Fibroblast of the aortic adventitia (primary cell): ENCODE data around the gene SELENOS. TPM values are rescaled to one million over a fixed set of nuclear protein-coding genes. Genes with fewer than 3 reads are reported as not detected.
A peak's percentile ranks its signal among the peaks of the same experiment; 100 is the strongest.

Experiments
- DNase-seq: peaks from one replicate; pipeline ENCODE4 v3.0.0-alpha.2; 2010; ENCODE audit warnings: low read depth
- H3K4me3 ChIP-seq: 2 replicates; pipeline ENCODE4 v1.5.1; 2011; ENCODE audit warnings: low read depth, mild to moderate bottlenecking, control low read depth, low read length, moderate library complexity
- total RNA-seq: library from RNA; depleted of rRNA; stranded (reverse); fragments of >200 nt; gene quantifications from 2 replicates; pipeline ENCODE4 v1.2.3, GENCODE V29; 2012; ENCODE audit warnings: low replicate concordance
- TF ChIP-seq, protein P1 (sequence below): IDR thresholded peaks from 2 replicates; pipeline ENCODE4 v1.5.1; 2011; ENCODE audit warnings: mild to moderate bottlenecking, low read length, control low read depth, inconsistent platforms; ENCODE audit not compliant: insufficient read depth

The SELENOS gene
- total RNA-seq, 1 donor, result 65.3 TPM

- DNase-seq, result no peak
- H3K4me3 ChIP-seq, result peak overlapping the region; percentile 89
- TF ChIP-seq, protein P1, sequence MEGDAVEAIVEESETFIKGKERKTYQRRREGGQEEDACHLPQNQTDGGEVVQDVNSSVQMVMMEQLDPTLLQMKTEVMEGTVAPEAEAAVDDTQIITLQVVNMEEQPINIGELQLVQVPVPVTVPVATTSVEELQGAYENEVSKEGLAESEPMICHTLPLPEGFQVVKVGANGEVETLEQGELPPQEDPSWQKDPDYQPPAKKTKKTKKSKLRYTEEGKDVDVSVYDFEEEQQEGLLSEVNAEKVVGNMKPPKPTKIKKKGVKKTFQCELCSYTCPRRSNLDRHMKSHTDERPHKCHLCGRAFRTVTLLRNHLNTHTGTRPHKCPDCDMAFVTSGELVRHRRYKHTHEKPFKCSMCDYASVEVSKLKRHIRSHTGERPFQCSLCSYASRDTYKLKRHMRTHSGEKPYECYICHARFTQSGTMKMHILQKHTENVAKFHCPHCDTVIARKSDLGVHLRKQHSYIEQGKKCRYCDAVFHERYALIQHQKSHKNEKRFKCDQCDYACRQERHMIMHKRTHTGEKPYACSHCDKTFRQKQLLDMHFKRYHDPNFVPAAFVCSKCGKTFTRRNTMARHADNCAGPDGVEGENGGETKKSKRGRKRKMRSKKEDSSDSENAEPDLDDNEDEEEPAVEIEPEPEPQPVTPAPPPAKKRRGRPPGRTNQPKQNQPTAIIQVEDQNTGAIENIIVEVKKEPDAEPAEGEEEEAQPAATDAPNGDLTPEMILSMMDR, result no peak
Observed at GRCh38 chr15:101250873-101251829, 26.1 kb downstream of the SELENOS start.

- DNase-seq, result peak; percentile 94
Observed at GRCh38 chr15:101250341-101250831, 26.9 kb downstream of the SELENOS start.

DNA sequence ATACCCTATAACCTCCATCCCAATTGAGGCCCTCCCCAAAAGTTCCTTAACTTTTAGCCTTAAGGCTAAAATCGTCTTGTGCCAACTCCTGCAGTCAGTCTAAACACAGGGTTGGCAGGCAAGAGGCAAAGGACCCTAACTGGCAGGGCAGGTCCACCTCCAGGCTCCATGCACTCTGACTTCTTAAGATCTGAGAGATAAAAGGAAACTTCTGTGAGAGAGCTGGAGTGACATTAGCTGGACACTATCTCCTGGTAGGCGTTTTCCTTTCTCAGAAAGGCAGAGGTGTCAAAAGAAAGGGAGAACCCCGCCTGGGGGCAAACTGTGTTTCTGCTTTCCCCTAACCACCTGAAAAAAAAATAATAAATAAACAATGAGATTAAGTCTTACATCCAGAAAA lies 29.0 kb downstream of the SELENOS start:
- peak overlapping the region; percentile 10 for H3K4me3 ChIP-seq
- TF ChIP-seq, protein P1, result no peak
- DNase-seq, result no peak

More at GRCh38 chr15:101250341-101250831, 26.9 kb downstream of the SELENOS start:
- TF ChIP-seq, protein P1, result peak; percentile 24
- H3K4me3 ChIP-seq, result peak overlapping the region; percentile 89

GRCh38 chr15:101246824-101247745 lies 30.2 kb downstream of the SELENOS start:
- peak overlapping the region; percentile 14 for H3K4me3 ChIP-seq
- DNase-seq, result no peak
- TF ChIP-seq, protein P1, result no peak

GRCh38 chr15:101246391-101246790 lies 30.9 kb downstream of the SELENOS start:
- no peak for DNase-seq
- TF ChIP-seq, protein P1, result no peak
- peak overlapping the region; percentile 14 for H3K4me3 ChIP-seq

DNA sequence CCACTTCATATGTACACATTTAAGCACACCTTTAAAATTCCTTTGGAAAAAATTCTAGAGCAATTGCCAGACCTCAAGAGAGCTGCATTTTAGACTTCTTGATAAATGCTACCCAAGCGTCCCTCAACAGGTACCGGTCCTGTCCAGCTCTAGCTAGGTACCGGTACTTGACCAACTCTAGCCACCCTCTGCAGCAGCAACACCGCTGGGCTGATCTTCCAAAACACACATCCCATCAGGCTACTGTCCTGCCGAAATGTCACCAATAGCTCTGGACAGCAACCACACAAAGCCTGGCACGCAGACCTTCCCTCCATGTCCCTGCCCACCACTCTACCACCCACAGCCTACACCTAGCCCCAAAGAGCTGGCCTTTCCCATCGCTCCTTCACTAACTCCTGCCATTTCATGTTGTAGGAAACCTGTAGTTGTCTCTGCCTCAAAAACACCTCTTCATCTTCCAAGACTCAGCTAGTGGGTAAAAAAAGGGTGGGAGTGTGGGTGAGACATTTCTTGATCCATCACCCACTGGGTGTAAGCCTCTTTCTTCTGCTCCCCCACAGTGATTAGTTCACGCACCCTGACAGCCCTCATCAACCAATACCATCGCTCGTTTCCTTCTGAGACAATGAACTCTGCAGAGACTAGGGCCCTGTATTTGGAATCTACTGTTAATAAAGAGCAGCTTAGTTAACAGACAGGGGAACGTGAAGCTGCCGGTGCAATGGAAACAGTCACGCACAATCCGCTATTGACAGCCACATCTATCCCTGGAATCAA lies 32.2 kb downstream of the SELENOS start:
- TF ChIP-seq, protein P1, result no peak
- peak overlapping the region; percentile 19 for H3K4me3 ChIP-seq
- DNase-seq, result no peak
